GM23248 (cell line): ENCODE measurements around the gene TIMD4.

Source experiments
- EZH2 ChIP-seq: fragments of 200-600 bp; sonication (generic); IDR thresholded peaks from 2 replicates; pipeline ENCODE4 v1.6.1; 2018; ENCODE audit warnings: antibody characterized with exemption, mild to moderate bottlenecking; ENCODE audit not compliant: insufficient read depth, poor library complexity, severe bottlenecking
- EZH2phosphoT487 ChIP-seq: fragments of 200-600 bp; sonication (generic); IDR thresholded peaks from 2 replicates; pipeline ENCODE4 v1.6.1; 2018; ENCODE audit warnings: antibody characterized with exemption, moderate library complexity, mild to moderate bottlenecking, low read depth; ENCODE audit not compliant: insufficient read depth

DNA sequence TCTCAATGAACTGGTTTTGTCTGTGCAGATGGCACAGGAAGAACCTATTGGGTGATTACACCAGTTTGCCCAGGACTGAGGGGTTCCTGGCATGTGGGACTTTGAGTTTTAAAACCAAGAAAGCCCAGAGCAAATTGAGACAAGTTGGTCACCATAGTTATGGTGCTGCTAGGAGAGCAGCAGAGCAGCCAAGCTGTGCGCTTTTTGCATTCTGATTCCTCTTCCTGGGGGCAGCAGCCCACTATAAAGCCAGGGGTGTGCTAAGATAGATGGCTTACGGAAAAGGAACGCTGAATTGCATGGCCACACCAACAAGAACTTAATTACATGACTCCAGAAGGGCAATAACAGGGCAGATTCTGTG lies 49.7 kb downstream of the TIMD4 start:
- TF ChIP-seq EZH2phosphoT487 (no peak), EZH2 (no peak)
